Endometrial microvascular endothelial cells (primary cell): Measurements from ENCODE around the gene RARA. TPM values are rescaled to one million over a fixed set of nuclear protein-coding genes. Genes with fewer than 3 reads are reported as not detected.

Experiments
- in situ Hi-C: cut with HindIII; loops from 2 replicates; pipeline ENCODE4 v1.10.0; 2017; ENCODE audit warnings: low sequenced_read_pairs, low pct_unique_long_range_greater_than_20kb; ENCODE audit errors: inconsistent ontology term
- total RNA-seq: library from RNA; depleted of rRNA; stranded (reverse); fragments of >200 nt; gene quantifications from one replicate; pipeline ENCODE4 v1.2.3, GENCODE V29; 2015; ENCODE audit errors: inconsistent ontology term

RARA gene
- total RNA-seq, 1 donor from 2014 or later = 32.1 TPM

DNA sequence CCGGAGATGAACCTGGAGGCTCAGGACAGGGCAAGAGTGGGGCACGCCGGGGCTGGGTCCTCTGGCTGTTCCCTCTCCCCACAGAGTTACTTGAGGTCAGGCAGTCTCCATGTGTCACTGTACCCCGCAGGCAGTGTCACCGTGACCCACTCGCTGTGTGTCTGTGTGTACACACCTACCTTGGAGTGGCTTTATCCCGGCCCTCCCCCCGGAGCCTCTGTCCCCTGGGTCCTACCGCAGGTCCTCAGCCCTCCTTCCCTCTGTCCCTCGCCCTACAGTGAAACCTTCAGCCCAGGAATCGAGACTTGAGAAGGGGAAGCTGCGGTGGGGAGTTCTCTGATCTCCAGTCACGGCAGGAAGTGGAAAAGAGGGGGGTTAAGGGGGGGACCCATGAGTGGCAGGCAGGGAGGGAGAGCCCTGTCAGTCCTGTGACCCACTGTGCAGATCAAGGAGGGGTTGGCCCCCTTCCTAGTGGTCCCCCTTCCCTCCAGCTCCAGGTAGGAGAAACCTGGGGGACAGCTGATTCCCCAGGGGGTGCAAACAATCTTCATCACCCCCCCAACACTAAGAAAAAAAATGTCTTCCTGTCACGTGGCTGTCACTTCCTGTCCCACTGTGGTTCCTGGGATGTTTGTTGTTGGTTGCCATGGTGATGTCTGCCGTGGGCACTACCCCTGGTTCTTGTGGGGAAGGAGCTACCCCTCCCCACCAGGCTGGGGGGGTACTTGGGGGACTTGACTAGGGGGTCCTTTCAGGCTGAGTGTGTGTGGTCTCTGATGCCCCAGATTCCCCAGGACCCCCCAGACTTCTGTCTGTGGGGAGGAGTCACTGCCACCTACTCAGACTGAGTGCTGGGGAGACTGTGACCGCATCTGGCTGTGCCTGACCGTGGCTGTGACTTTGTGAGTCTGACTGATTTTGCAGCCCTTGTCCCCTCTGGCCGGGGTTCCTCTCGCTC is 13.7 kb downstream of the RARA start:
- in situ Hi-C loops = no loop called here

DNA sequence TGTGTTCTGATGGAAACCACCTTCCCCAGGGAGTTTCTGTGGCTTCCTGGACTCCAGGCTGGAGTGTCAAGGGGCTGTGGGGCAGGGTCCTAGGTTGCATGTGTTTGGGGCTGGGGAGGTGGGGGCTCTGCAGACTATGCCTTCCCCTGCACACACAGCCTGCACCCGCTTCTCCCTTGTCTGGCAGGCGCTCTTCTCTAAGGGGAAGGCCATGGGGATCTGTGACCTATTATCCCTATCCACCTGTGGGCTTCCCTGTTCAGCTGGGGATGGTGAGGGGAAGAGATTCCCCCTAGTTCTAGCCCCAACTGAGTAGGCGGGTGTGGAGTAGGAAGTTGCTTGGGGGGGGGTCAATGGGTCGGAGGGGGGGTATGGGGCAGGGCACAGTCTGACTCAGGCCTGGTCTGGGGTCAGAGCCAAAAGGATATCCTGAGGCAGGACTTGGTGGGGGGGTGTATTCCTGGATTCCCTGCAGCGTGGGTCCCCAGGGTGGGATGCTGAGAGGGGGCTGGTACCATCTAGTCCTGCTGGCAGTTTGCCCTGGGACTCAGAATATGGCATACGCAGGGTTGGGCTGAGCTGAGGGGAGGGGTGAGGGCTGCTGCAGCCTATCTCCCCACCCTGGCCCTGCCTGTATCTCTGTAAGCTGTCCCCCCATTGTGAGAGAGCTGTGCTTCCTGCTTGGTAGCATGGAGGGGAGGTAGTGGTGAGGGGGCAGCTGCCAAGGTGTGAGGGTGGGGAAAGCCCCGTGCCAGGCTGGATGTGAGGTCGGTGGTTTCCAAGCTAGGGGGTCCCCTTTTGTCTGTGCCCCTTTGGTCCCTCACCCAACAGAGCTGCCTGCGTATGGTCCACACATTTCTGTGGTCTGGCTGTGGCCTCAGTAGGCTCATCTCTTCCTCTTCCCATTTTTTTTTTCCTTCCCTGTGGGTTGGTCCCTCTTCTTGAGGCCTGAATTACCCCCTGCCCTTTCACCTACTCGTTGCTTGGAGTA is 14.7 kb downstream of the RARA start:
- in situ Hi-C loops = no loop called here

DNA sequence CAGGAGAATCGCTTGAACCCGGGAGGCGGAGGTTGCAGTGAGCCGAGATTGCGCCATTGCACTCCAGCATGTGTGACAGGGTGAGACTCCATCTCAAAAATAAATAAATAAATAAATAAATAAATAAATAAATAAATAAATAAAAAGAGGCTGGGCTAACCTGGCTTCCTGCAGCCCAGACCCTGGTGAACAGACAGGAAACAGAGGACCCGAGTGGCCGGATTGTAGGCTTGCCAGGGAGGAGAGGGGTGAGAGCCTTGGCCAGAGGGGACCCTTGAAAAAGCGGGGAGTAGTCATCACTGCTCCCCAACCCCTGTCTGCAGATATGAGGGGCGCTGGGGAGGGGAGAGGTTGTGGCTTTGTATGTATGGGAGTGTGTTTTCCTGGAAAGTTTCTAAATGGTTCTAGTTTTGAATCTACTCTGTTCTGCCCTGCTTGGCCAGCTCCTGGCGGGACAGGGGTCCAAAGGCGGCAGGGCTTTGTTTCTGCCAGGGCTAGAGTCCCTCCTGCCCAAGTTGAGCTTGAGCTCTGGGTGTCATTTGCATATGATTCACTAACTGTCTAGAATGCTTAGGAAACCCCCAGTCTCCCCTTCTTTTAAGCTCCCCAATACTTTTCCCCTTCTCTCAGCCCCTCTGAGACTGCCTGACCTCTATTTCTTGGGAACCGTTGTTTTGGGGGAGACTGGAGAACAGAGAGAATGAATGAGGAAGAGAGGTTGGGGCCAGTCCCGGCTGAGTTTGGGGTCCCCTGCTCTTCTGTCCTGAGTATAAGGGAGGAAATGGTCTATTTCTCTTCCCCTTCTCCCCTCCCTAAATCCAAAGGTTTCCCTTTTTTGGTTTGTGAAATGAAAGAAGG is 16.4 kb downstream of the RARA start:
- in situ Hi-C loops = no loop called here

DNA sequence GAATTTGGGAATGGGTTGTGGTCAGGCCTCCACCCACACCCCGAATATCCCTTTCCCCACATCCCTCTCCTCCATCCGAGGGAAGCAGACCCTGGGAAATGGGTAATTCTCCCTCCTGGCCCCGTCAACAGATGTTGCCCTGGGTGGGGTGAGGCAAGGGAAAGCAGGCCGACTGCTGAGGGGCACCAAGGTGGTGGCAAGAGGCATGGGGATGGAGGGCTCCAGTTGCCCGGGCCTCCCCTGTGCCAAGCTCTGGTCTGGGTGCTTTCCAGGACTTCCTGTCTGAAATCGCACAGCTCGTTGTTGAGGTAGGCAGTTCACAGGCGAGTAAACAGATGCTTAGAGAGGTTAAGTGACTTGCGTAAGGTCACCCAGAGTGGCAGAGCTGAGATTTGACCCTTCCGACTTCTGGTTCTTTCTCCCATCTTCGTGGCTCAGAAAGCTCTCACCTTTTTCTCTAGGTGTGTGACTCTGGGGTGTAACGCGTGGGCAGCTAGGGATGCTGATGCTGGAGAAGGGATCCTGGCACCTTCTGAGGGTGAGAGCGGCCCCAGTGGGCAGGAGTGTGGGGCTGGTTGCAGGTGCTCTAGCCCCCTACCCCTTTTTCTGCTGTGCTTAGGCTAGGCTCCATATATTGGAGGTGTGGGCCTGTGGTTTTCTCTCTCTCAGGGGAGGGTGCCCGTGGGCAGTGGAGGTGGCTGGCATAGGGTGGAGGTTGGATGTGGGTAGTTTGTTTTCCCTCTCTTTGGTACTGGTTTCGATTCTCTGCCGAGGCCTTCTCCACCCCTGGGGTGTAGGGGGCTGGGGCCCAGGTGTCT is 17.2 kb downstream of the RARA start:
- in situ Hi-C loops = no loop called here

DNA sequence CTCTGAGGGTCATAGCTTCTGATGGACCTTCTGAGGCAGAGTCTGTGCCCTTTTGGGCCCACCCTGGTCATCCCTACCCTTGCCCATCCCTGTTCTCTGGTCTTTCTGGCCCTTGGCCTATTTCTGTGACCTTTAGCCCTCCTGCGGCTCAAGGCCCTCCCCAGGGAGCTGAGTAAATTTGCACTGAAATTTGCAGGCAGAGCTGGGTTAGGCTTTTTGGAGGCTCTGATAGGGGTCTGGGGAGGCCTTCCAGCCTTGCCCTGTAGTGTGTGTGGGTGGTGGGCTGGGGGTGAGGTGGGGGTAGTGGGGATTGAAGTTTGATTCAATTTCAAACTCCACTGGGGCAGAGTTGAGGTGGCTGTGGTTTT is 17.8 kb downstream of the RARA start:
- in situ Hi-C loops = no loop called here

DNA sequence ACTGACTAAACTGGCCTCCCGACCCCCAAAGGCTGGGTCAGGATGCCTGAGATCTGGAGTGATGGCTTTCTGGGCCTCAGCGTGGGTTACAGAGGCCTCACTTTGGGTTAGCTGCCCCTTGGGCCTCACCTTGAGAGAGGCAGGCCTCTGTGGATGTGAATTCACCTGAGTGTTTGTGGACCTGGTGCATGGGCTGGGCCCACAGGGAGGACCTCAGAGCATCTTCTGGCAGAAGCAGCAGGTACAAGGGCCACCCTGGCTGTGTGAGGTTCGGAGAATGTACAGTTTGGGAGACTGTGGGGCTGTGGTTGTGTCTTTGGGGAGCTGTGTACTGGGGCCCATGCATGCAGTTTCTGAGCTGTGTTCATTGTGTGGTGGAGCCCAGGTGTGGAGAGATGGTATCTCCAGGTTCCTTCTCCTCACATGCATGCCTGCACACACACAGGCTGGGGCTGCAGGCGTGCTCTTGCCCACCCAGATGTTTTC is 18.3 kb downstream of the RARA start:
- in situ Hi-C loops = no loop called here

DNA sequence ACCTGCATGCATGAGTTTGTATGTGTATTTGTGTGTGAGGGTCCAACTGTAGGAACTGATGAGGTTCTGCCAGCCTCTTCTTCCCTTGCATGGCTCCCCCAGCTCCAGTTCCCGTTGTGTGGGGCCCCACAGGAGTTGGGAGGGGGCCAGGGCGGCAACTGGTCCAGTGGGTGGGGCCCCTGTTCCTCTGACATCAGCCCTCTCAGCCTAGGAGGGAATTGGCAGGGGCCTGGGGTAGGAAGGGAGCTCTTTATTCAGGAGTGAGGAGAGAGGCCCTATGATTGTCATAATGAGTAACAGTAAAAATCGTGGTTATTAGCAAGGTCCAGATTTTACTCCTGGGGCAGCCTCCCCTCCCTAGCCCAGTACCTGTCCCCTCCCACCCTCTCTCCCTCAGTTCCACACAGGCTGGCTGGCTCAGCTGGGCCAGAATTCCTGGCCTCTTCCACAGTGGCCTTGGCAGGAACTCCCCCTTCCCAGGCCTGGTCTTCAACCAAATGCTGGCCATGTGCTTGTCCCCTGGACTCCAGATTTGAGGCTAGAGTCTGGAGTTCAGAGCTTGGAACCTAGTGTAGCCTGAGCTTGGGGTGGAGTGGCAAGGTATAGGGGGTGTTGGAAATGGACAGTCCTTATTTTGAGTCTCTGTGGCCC is 18.9 kb downstream of the RARA start:
- in situ Hi-C loops = no loop called here

DNA sequence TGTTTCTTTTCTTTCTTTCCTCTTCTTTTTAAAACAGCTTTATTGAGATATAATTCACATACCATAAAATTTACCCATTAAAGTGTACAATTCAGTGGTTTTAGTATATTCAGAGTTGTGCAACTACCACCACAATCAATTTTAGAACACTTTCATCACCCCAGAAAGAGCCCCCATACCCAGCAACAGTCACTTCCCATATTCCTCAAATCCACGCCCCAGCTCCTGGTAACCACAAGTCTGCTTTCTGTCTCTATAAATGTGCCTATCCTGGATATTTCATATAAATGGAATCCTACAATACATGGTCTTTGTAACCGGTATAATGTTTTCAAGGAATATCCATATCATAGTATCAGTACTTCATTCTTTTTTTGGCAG is 19.4 kb downstream of the RARA start:
- in situ Hi-C loops = no loop called here

DNA sequence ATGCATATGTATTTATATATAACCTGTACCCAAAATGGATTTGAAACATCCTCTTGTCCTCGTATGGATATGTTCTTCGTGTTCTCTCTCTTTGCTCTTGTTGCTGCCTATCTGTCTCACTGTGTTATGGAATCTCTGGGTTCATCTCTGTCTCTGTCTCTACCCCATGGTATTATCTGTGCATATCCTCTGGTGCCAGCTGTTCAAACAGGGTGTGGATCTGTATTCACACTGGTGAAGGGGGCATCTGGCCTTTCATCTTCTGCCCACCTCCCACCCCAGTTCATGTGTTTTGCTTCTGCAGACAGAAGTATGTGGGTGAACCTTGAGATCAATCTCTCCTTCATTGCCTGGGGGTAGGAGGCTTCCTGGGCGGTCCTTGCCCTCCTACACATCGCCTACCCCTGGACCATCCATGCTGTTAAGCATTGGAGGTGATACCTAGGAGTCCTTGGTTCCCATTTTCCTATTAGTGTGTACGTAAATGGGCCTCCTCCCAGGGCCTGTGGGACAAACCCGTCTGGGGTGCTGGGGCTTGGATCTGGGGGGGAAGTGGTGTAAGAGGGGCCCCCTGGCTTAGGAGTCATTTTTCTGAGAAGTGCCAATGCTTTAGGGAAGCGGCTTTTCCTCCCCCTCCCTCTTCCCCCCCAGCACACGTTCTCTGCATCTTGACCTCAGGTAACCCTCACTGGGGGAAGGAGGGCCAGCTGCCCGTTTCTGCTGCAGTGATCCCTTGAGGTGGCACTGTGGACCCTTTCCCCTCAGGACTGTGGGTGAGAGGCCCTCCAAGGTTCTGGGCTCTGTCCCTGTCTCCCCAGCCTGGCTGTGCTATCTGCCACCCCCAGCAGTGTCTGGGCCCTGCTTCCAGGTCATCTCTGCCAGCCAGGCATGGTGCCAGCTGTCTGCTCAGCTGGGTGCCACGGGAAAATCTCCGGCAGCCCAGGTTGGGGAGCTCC is 21.1 kb downstream of the RARA start:
- in situ Hi-C loops = no loop called here

DNA sequence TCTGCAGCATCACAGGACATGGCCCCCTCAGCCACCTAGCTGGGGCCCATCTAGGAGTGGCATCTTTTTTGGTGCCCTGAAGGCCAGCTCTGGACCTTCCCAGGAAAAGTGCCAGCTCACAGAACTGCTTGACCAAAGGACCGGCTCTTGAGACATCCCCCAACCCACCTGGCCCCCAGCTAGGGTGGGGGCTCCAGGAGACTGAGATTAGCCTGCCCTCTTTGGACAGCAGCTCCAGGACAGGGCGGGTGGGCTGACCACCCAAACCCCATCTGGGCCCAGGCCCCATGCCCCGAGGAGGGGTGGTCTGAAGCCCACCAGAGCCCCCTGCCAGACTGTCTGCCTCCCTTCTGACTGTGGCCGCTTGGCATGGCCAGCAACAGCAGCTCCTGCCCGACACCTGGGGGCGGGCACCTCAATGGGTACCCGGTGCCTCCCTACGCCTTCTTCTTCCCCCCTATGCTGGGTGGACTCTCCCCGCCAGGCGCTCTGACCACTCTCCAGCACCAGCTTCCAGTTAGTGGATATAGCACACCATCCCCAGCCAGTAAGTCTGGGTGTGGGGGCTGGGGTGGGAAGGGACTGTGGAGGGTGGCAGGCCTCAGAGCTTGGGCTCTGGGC is 22.0 kb downstream of the RARA start:
- in situ Hi-C loops = no loop called here

DNA sequence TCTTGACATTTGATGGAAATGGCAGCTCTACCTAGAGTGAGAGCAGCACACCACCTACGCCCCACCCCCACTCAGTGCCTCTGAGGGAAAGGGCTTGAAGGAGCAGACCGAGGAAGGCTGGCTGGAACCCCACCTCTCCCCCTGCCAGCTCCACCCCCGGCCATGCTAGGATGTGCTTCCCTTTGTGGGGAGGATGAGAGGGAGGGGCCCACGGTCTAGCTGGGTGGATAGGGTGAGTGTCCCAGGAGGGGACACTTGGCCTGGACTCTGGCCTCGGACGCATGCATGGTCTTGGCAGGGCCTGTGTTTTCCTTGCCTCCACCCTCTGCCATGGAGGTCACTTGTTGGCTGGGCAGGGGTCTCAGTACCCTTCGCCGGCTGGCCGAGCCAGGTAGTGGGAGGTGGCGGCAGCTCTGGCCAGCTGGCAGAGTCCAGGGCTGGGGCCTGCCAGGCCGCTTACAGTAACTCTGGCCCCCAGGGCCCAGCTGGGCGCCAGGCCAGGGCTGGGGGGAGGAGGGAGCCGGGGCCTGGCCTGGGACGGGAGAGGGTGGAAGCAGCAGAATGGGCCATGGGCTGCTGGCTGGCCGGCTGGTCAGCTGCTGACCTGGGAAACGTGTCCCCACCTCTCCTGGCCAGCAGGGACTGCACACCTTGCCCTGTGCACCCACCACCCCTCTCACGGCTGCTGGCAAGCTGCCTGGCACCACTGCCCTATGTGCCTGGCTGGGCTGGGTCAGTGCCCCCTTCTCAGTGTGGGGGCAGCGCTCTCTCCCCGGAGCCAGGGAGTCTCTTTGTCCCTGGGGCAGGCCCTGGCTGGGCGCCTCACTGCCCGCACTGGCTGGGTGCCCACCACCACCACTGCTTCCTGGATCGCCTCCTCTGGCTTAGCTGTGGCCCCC is 23.0 kb downstream of the RARA start:
- in situ Hi-C loops = no loop called here

DNA sequence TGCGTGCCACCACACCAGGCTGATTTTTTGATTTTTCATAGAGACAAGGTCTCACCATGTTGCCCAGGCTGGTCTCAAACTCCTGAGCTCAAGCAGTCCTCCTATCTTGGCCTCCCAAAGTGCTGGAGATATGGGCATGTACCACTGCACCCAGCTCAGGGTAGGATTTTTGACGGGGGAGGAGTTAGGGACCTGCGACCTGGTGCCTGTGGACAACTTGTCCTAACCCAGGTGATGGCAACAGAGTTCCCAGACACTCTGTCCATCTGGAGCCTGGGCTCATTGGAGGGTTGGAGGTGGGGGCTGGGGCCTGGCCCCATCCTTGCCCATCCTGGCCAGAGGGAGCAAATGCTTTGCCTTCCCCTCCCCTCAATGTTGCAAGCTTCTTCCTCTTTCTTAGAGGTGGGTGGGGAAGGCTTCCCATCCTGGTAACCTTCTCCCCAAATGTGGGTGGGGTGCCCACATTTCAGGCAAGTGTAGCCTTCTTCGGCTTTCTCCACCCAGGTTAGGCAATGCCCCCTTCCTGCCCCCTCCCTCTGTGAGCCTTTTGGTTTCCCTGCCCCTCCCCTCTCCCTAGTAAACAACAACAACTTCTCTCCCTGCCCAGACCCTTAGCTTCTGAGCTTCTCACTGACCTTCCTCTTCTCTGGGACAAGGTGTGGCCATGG is 24.9 kb downstream of the RARA start:
- in situ Hi-C loops = no loop called here

DNA sequence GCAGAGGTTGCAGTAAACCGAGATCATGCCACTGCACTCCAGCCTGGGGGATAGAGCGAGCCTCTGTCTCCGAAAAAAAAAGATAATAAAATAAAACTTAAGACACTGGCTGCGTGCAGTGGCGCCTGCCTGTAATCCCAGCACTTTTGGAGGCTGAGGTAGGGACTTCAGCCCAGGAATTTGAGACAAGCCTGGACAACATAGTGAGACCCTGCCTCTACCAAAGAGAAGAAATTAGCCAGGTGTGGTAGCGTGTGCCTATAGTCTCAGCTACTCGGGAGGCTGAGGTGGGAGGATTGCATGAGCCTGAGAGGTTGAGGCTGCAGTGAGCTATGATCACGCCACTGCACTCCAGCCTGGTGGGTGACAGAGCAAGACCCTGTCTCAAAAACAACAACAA is 26.6 kb downstream of the RARA start:
- in situ Hi-C loops = no loop called here

DNA sequence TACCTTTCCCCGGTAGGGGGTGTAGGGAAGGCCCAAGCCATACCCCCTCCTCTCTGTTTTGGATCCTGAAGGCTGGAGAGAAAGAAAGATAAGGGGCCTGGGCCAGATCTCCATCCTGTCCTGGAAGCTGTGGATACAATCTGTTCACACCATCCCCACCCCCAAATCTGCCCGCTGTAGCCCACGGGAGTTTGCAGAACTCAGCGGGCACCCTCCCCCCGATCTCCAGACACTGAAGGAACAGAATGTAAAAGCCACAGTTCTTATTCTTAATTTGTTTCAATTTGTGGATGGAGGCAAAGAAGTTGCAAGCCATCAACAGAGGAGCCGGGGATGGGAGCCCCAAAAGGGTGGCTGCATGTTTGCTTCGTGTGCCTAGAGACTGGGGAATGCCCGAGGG is 28.4 kb downstream of the RARA start:
- in situ Hi-C loops = no loop called here

DNA sequence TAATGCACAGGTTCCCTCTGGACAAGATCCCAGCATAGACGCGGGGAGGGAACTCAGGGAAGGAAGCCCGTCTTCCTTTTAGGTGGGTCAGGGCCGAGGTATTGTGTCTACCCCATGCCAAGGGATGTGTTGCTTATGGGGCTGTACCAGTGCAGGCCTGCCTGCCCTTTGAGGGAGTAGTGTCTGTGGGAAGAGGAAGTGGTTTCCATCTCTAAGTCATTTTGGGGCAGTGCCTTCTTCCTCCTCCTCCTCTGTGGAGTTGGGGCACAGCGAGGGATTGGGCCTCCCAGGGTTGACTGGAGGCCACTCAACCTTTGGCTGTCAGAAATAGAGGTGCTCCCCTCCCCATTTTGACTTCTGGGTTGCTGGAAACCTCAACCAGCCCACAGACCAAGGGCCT is 29.1 kb downstream of the RARA start:
- in situ Hi-C loops = no loop called here
